ENCODE data around the gene FGF22. TPM values are rescaled to one million over a fixed set of nuclear protein-coding genes. Genes with fewer than 3 reads are reported as not detected.
"Not testable (repeated sequence)": the region's sequence is repeated elsewhere in the genome, so short reads cannot be mapped to it uniquely, and the experiment has no call there.

The FGF22 gene
- polyA plus RNA-seq, 10 donors = 0.10 to 0.30 (median 0.11) TPM; not detected in 7

DNA sequence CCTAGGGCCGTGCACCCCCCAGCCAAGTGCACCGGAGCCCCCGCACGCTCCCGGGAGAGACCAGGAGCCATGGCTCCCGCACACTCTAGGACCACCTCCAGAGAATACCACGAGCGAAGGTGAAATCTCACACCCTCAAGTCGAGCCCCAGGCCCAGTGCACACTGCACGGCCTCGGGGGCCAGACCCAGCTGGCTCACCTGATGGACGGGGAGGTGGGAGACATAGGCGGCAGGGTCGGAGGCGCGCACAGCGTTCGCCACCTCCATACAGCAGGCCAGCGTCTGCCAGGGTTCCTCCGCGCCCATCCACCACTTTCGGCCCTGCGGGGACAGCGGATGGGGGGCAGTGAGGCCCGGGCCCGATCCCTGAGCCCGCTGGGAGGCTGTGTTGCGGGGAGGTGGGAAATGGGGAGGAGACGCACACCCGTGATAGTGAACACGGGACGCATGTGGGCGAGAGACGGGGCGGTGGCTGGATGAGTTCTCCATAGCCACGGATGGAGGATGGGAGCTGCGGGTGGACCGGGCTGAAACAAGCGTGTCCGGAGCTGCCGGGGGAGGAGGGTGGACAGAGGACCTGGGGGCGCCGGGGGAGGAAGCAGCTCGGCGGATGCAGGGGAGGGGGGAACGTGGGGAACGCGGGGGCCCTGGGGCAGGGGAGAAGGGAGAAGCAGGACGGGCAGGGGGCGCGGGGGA is 19.4 kb upstream of the FGF22 start:
- no peak for DNase-seq

DNA sequence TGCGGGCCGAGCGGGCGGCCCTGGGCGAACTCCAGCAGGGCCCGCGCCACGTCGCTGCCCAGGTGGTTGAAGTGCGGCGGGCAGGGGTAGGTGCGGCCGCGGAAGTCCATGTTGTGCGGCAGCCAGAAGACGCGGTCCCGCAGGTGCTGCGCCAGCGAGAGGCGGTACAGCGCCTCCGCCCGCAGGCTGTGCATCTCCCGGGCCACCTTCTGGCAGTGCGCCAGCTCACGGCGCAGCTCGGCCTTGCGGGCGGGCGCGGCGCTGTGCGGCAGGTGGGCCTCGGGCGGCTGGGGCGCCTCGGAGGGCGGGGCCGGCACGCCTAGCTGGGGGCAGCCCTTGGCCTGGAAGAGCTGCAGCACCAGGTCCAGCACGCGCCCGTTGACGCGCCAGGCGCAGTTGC is 18.5 kb upstream of the FGF22 start:
- DNase-seq = not testable (repeated sequence)

DNA sequence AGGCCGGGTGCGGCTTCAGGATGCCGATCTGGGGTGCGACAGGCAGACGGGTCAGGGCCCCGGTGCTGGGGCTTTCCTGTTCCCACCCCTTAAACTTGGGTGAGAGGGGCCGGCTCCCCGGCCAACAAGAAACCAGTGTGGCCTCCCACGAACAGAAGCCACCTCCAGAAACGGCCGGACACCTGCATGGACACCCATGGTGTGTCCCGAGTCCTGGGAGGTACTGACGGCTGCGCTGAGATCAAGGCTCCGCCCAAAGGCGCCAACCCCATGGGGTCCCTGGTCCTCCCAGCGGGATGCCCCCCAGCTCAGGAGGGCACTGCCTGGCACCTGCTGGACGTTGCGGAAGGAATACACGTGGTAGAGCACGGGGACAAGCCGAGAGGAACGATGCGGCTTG is 17.9 kb upstream of the FGF22 start:
- no peak for DNase-seq

DNA sequence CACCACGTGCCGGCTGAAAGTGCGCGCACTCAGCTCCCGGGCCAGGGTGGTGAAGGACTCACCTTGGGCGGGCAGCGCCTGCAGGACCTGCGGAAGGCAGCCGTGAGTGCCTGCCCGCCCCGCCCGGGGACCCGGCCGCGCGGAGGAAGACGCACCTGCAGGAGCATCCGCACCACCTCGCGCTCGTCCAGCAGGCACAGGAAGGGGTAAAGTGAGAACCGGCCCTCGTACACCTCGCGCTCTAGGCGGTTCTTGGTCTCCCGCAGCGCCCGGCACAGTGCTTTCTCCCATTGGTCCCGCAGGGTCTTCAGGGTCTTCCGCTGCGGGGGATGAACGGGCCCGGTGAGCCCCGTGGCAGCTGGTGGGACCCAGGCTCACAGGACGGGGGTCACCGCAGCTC is 17.0 kb upstream of the FGF22 start:
- no peak for DNase-seq

DNA sequence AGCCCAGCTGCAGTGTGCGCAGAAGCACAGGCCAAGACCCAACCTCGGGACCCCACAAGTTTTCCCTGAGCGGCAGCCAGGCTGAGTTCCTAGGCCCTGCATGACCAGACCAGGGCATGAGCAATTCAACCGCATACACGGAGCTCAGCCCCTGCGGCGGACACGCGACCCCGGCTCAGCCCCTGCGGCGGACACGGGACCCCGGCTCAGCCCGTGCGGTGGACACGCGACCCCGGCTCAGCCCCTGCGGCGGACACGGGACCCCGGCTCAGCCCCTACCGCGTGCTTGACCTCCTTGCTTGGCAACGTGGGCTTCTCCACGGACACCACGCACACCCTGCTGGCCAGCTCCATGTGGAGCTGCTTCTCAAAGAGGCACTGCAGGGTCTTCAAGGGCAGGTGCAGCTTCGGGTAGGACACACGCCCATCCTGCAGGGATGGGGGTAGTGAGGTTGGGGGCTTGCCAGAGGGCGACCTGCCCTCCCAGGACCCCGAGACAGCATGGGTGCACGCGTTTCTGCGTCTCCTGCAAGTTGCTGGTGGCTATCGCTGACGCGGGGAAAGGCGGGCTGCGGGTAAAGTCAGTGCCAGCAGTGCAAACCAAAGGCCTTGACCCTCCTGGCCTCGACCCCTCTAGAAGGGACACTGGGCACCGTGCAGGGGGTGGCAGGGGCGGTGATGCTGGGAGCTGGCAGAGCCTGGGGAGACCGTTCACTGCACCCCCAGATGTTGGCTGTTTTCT is 16.3 kb upstream of the FGF22 start:
- DNase-seq = no peak

DNA sequence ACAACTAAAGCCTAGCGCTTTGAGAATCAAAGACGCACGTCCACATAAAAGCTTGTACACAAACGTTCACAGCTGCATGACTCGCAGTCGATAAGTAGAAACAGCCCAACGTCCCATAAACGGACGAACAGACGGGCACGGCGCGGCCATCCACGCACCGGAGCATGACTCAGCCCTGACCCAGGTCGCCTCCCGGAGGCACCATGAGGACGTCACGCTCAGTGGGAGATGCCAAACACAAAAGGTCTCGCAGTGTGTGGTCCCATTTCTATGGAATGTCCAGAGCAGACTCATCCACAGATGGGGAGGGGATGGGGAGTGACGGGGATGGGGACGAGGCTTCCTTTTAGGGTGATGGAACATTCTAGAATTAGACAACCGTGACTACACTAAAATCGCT is 15.7 kb upstream of the FGF22 start:
- peak in 1 of 3 donors; percentile 49 for DNase-seq

DNA sequence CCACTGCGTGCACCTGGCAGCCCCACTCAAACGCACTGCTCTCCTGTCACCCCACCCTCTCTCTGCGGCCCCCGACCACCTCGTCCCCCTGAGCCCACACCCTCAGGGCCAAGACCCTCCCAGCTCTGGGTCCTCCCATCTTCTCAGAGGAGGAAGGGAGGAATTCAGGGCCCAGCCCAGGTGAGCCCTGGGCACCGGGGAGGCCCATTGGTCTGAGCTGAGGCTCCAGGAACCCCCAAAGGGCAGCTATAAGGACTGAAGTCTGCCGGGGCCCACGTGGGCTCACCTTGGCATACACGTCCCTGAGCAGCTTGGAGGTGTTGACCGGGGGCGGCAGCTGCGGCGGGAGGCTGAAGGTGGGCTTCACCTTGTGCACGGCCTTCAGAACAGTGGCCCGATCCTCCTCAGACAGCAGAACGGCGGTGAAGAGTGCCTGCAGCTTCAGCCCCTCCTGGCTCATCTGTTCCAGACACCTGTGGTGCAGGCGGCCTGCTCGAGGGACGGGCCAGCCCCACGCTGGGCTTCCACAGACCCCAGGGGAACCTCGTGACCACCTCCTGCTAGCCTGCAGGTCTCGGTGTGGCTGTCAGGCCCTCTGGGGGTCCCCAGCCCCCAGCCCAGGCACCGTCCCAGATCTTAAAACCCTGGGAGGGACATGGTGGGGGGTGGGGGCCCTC is 15.1 kb upstream of the FGF22 start:
- DNase-seq = no peak

DNA sequence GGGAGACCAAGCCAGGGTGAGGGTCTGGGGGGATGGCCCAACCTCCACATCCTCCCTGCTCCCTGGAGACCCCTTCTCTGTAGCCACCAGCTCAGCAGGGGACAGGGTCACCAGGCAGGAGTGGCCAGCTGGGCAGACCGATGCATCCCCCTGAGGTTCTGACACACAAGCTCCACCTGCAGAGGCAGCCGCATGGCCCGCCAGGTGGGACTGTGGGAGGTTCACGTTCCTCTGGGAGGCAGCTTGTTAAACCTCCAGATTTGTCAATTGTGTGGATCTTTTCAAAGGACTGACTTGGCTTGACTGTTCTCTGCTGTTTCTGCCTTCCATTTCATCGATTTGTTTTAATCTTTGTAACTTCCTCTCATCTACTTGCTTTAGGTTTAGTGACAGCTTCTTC is 14.4 kb upstream of the FGF22 start:
- no peak for DNase-seq

DNA sequence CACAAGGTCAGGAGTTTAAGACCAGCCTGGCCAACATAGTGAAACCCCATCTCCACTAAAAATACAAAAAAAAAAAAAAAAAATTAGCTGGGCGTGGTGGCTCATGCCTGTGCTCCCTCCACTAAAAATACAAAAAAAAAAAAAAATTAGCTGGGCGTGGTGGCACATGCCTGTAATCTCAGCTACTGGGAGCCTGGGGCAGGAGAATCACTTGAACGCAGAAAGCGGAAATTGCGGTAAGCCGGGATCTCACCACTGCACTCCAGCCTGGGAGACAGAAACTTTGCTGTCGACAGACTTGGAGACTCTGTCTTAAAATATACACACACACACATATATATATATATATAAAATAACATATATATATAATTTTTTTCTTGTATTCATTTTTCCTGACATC is 13.1 kb upstream of the FGF22 start:
- DNase-seq = not testable (repeated sequence)

DNA sequence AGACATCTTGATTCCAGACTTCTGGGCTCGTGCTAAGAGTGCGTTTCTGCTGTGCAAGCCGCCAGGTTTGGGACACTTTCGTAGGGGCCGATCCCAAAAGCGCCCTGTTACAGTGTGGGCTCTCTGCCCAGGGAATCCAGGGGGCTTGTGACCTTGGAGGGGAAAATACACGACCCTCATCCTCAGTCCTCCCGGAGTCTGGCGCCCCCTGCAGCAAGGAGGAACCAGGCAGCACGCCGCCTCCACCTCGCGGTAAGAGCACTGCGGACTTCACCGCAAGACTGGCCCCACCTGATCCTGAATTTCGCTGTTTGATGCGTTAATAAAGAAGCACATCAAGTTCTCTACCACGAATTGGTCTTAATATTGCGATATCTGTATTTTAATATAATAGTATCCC is 11.5 kb upstream of the FGF22 start:
- no peak for DNase-seq

DNA sequence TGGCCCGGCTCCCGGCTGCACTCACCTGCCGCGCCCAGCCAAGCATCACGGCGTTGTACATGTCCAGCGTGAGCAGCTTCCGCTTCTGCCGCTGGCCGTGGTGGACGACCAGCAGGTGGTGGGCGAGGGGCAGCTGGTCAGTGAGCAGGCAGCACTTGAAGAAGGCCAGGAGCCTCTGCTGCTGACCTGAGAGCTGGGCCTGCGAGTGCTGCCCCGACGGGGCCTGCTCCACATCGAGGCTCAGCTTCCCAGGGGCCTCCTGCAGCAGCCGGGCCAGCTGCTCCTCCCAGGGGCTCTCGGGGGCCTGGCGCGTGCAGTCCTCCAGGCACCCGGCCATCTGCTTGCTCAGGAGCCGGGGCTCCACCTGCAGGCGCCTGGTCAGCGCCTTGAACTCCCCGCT is 10.2 kb upstream of the FGF22 start:
- DNase-seq = not testable (repeated sequence)

DNA sequence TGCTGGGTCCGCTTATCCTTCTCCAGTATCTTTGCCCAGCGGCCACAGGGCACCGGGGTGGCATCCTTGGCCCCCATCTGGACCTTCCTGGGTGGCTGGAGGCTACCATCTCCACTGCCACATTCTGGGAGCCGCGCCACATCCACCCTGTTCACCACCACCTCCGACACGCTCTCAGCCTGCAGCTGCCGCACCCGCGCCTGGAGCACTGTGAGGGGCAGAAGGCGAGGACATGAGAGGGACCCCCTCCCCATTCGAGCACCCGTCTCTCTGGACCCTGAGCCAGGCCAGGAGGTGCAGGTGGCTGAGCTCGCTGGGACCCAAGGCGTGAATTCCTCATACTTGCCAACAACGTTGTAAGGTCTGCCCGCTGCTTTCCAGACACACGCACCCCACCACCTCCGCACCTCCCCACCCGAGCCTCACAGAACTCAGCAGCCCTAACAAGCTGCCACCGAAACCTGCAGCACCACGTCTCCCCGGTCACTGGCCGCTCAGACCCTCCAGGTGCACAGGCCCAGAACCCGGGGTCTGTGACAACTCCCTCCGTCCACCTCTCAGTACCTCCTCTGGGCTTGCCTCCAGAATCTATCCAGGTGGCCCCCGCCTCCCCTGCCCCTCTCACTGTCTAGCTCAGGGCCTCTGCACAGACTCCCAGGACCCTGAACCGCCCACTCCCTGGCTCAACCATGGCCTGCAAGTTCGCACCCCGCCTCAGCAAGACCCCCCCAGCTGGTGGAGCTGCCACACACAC is 9.5 kb upstream of the FGF22 start:
- no peak for DNase-seq

DNA sequence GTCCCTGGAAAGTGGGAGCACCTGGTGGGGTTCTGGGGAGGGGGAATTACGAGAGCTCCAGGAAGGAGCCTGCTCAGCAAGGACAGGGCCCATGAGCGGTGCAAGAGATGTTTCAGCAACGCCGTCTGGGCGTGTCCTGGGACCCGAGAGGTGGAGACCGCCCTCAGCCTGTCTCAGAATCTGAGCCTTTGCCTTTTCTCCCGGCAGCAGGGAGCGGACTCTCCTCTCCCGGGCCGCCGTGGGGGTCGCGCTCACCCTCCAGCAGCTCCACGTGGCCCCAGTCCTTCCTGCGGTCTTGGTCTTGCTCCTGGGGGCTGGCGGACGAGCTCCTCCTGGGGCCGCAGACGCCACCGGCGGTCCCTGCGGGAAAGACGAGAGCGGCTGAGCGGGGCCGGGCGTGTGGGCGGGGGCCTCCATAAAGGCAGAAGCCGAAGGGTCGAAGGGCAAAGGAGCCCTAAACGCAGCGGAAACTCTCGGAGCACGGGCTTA is 7.1 kb upstream of the FGF22 start:
- peak in 1 of 3 donors; percentile 58 for DNase-seq

DNA sequence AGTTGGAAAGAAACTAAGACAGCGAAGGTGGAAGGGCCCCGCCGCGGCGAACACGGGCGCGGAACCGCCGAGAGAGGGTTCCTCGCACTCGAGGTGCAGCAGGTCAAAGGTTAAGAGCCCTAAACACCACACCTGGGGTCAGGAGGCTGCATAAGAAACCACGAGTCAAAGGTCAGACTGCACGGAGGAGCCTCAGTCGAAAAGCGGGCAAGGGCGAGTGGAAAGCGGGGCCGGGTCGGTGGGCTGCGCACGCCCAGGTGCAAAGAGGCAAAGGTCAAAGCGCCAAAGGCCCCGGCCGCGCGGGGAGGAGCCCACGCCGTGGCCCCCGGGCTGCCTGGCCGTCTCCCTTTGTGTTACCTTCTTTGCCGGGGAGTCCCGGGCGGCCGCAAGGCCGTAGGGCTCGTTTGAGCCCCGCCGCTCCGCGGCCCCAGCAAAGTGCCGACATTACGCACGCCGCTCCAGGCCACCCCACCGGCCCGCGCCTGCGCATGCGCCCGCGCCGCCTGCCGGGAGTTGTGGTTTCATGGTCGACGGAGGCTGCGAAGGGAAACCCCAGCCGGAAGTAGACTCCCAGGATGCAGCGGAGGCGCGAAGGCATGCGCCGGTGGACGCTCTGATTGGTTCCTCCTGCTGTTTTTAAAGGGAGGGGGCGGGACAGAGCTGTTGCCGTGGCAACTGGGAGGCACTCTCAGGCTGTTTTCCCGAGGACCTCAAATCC is 6.5 kb upstream of the FGF22 start, which contains the start of gene POLRMT:
Gene POLRMT, minus strand, starts transcription at position 470 of the 718 bp plus-strand sequence. Its CDS starts 25 bp downstream, at position 445.
- DNase-seq = peak; percentile 98 to 99 (median 99)

DNA sequence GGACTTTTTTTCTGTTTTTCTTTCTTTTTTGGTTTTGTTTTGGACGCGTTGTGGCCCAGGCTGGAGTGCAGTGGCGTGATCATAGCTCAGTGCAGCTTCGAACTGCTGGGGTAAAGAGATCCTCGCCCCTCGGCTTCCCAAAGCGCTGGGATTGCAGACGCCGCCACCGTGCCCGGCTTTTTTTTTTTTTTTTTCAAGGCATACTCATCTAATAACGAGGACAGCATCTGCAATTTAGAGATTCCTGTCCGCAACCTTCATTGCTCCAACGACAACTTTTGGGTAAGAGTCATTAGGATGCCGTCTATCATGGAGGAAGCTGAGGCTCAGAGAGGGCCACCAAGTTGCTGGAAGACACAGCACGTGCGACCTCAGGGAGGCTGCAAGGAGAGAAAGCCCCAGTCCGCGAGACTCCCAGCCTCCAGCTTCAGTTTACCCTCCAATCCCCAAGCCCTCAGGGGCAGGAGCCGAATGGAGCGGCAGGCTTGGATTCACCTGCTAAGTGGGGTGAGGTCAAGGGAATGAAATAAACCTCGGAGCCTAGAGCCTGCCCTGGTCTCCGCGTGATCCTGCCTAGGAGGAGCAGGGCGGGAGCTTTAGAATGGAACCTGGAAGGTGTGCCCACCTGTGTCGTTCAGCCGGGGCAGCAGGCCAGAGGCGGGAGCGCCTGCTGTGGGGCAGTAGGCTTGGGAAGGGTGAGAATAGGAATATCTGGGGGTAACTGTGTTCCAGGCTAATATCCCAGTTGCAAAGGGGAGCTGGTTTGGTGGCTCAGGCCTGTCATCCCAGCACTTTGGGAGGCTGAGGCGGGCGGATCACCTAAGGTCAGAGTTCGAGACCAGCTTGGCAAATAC is 5.7 kb upstream of the FGF22 start:
- no peak for DNase-seq

DNA sequence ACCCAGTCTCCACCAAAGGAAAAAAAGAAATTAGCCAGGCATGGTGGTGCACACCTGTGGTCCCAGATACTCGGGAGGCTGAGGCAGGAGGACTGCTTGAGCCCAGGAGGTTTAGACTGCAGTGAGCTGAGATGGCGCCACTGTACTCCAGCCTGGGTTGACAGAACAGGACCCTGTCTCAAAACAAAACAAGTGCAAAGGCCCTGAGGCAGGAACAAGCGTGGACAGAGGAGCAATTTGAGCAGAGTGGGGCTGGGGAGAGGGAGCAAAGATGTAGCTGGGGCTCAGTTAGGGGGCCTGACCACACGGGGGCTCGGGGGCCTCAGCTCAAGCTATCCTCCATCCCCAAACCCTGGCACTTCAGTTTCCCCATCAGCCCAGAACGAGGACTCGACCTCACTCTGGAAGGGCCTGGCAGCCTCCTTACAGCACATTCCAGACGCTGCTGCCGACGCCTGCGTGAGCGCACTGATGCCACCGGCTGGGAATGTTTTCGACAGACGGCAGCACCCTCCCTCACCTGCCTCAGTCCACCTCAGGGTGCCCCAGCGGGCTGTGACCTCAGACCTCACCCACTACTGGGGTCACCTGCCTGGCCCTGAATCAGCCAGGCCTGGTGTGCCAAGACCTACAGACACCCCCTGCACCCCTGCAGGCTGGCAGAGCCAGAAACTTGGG is 4.6 kb upstream of the FGF22 start:
- DNase-seq = no peak

DNA sequence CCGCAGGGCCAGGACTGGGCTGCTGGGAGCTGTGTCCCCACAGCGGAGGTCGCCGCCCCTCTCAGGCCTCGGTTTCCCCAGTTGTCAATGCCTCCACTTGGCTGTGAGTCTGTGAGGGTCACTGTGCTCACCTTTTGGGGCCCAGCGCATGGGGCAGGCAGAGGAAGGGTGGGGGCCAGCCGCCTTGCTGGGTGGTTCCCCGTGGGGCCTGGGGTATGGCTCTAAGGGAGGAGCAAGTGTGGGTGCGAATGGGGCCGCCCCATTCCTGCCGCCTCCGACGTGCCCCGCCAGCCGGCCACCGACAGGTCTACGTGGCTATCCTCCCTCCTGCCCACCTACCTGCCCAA is 800 bp upstream of the FGF22 start:
- no peak for DNase-seq

DNA sequence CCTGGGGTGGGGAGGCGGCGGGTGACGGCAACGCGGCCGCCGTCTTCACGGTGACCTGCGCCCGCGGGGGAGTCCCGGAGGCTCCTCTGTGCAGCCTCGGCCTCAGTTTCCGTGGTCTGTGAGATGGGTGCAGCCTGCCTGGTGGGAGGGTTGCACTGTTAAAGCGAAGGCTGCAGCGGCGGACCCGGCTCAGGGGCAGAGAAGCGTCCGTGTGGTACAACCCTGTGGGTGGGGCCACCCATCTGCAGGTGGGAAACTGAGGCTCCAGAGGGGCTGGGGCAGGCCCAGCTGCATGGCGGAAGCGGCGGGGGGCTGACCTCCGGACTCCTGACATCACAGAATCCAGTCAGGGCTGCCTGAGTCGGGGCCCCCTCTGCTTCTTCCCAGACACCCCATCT is 481 bp downstream of the FGF22 start:
- DNase-seq = no peak

DNA sequence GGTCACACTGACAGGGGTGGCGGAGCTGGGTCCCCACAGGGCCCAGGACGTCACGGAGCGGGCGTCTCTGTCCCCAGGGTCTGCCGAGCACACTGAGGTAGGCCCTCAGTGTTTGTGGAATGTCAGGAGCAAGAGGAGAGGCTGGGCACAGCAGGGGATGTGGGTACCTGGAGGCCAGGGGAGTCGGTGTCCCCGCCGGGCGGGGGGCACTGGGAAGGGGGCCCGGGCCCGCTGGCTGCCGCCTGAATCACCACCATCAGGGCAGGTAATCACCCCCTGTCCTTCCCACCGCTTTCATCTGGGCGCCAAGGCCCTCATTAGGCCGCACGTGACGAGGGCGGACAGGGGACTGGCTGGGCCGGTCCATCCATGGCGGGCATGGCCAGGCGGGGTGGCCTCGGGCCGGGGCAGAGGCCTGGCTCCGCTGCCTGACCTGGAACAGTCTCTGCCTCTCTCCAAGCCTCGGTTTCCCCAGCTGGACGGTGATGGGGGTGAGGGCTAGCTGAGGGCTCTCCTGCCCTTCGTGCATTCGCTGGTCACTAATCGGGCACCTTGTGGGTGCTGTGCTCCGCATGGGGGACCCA is 1.0 kb downstream of the FGF22 start:
- DNase-seq = no peak
